HAP-1 (cell line): ENCODE measurements around the gene ANKRD30A.
"Not testable (repeated sequence)": the region's sequence is repeated elsewhere in the genome, so short reads cannot be mapped to it uniquely, and the experiment has no call there.

ENCODE experiments used
- DNase-seq, 2 experiments: peaks; one replicate each; pipeline ENCODE4 v3.0.0-alpha.2; 2016 to 2020; ENCODE audit warnings: low spot score in 2 of 2
- H3K27me3 ChIP-seq: fragments of 250-450 bp; sonication (Bioruptor Pico); 2 replicates; pipeline ENCODE4 v1.5.1; 2020; ENCODE audit warnings: low read depth, mild to moderate bottlenecking, moderate library complexity
- H3K36me3 ChIP-seq: fragments of 250-450 bp; sonication (Bioruptor Pico); replicated peaks from 2 replicates; pipeline ENCODE4 v1.5.1; 2020; ENCODE audit warnings: mild to moderate bottlenecking
- H3K4me1 ChIP-seq: fragments of 250-450 bp; sonication (Bioruptor Pico); 2 replicates; pipeline ENCODE4 v1.5.1; 2020; ENCODE audit warnings: mild to moderate bottlenecking
- H3K4me3 ChIP-seq: fragments of 250-450 bp; sonication (Bioruptor Pico); 2 replicates; pipeline ENCODE4 v1.5.1; 2020; ENCODE audit warnings: mild to moderate bottlenecking, moderate library complexity
- H3K9me3 ChIP-seq: fragments of 250-450 bp; sonication (Bioruptor Pico); 2 replicates; pipeline ENCODE4 v1.5.1; 2020; ENCODE audit warnings: mild to moderate bottlenecking, moderate library complexity
- in situ Hi-C: fragments of 300-500 bp; cut with MboI; formaldehyde crosslinking; loops from 3 replicates; pipeline ENCODE4 v1.14.3; 2020; ENCODE audit warnings: low sequenced_read_pairs, inconsistent platforms, mixed read lengths

Gene ANKRD30A

GRCh38 chr10:37304036-37304435 is 178.6 kb downstream of the ANKRD30A start:
- no peak overlapping the region for H3K4me3 ChIP-seq
- H3K4me1 ChIP-seq = no peaks in the 10 kb centered on the region
- DNase-seq = no peak
- no peaks in the 10 kb centered on the region for H3K36me3 ChIP-seq
- in situ Hi-C loops = no loop called here
- no peaks in the 10 kb centered on the region for H3K27me3 ChIP-seq
- H3K9me3 ChIP-seq = no peaks in the 10 kb centered on the region

GRCh38 chr10:37314350-37314749 is 189.0 kb downstream of the ANKRD30A start:
- Histone ChIP-seq H3K4me1 (no peaks in the 10 kb centered on the region), H3K36me3 (no peaks in the 10 kb centered on the region), H3K9me3 (no peaks in the 10 kb centered on the region), H3K4me3 (no peak overlapping the region), H3K27me3 (no peaks in the 10 kb centered on the region)
- in situ Hi-C loops = no loop called here
- DNase-seq = no peak

- H3K27me3 ChIP-seq = no peaks in the 10 kb centered on the region
- DNase-seq = no peak
- no peaks in the 10 kb centered on the region for H3K9me3 ChIP-seq
- no peaks in the 10 kb centered on the region for H3K4me1 ChIP-seq
- no peaks in the 10 kb centered on the region for H3K36me3 ChIP-seq
- in situ Hi-C loops = no loop called here
- H3K4me3 ChIP-seq = no peak overlapping the region
Observed at GRCh38 chr10:37314862-37315261, 189.5 kb downstream of the ANKRD30A start.

- Histone ChIP-seq H3K9me3 (no peaks in the 10 kb centered on the region; the same call in 1 of the 2 replicates), H3K4me3 (no peak overlapping the region), H3K36me3 (no peaks in the 10 kb centered on the region), H3K27me3 (no peaks in the 10 kb centered on the region), H3K4me1 (no peaks in the 10 kb centered on the region)
- in situ Hi-C loops = no loop called here
- DNase-seq = no peak
Observed at GRCh38 chr10:37344413-37344812, 219.0 kb downstream of the ANKRD30A start.

- in situ Hi-C loops = no loop called here
- no peak for DNase-seq
- Histone ChIP-seq H3K4me3 (no peak overlapping the region), H3K36me3 (no peaks in the 10 kb centered on the region), H3K4me1 (no peaks in the 10 kb centered on the region), H3K27me3 (no peaks in the 10 kb centered on the region), H3K9me3 (no peaks in the 10 kb centered on the region)
Observed at GRCh38 chr10:37379991-37380390, 254.6 kb downstream of the ANKRD30A start.

GRCh38 chr10:37381271-37381670 is 255.9 kb downstream of the ANKRD30A start:
- Histone ChIP-seq H3K4me1 (no peaks in the 10 kb centered on the region), H3K4me3 (no peak overlapping the region), H3K9me3 (no peaks in the 10 kb centered on the region), H3K36me3 (no peaks in the 10 kb centered on the region), H3K27me3 (no peaks in the 10 kb centered on the region)
- no peak for DNase-seq
- in situ Hi-C loops = no loop called here

GRCh38 chr10:37384923-37385322 is 259.5 kb downstream of the ANKRD30A start:
- in situ Hi-C loops = no loop called here
- H3K4me1 ChIP-seq = no peaks in the 10 kb centered on the region
- DNase-seq = no peak
- H3K9me3 ChIP-seq = no peaks in the 10 kb centered on the region
- H3K27me3 ChIP-seq = no peaks in the 10 kb centered on the region
- H3K36me3 ChIP-seq = no peaks in the 10 kb centered on the region
- H3K4me3 ChIP-seq = no peak overlapping the region

GRCh38 chr10:37390926-37391325 is 265.5 kb downstream of the ANKRD30A start:
- DNase-seq = no peak
- no peak overlapping the region for H3K4me3 ChIP-seq
- no peaks in the 10 kb centered on the region for H3K27me3 ChIP-seq
- H3K9me3 ChIP-seq = no peaks in the 10 kb centered on the region
- in situ Hi-C loops = no loop called here
- H3K4me1 ChIP-seq = no peaks in the 10 kb centered on the region
- no peaks in the 10 kb centered on the region for H3K36me3 ChIP-seq

- H3K4me1 ChIP-seq, DNase-seq, H3K27me3 ChIP-seq, H3K36me3 ChIP-seq, in situ Hi-C loops, H3K4me3 ChIP-seq, H3K9me3 ChIP-seq: not testable (repeated sequence)
Observed at GRCh38 chr10:37400774-37401173, 275.4 kb downstream of the ANKRD30A start.

- H3K36me3 ChIP-seq = no peaks in the 10 kb centered on the region
- no peak overlapping the region for H3K4me3 ChIP-seq
- H3K4me1 ChIP-seq = no peaks in the 10 kb centered on the region
- H3K9me3 ChIP-seq = no peaks in the 10 kb centered on the region
- DNase-seq = no peak
- in situ Hi-C loops = no loop called here
- no peaks in the 10 kb centered on the region for H3K27me3 ChIP-seq
Observed at GRCh38 chr10:37401225-37401624, 275.8 kb downstream of the ANKRD30A start.

- no peaks in the 10 kb centered on the region for H3K36me3 ChIP-seq
- in situ Hi-C loops = no loop called here
- no peak overlapping the region for H3K4me3 ChIP-seq
- no peak for DNase-seq
- H3K9me3 ChIP-seq = no peaks in the 10 kb centered on the region
- H3K4me1 ChIP-seq = no peaks in the 10 kb centered on the region
- no peaks in the 10 kb centered on the region for H3K27me3 ChIP-seq
Observed at GRCh38 chr10:37403776-37404175, 278.4 kb downstream of the ANKRD30A start.
